ENCODE measurements around the gene CYP46A1.

The CYP46A1 gene

DNA sequence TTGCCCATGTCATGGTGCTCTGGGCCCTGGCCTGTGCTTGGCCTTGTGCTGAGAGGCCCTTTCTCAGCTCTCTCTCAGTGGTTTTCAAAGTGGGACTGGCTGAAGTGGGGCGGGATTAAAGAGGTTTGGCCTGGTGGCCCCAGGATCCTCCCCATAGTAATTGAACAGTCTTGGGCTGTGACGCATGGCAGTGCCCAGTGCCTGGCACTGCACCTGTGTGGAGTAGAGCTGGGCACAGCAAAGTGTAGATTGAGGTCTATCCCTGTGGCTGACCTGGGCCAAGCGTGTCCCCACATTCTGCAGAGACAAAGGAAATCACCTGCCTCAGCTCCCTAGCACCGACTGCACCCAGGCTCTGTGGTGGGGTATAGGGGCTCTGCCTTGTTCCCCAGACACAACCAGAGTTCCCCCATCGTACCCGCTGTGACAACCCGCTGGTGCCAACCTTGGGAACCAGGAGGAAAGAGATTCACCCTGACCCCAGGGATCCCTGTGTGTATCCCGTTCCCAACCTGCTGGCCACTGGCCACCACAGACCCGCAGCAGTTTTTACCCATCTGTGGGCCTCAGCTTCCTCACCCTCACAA is 9.9 kb upstream of the CYP46A1 start:
- TF ChIP-seq, protein P1, sequence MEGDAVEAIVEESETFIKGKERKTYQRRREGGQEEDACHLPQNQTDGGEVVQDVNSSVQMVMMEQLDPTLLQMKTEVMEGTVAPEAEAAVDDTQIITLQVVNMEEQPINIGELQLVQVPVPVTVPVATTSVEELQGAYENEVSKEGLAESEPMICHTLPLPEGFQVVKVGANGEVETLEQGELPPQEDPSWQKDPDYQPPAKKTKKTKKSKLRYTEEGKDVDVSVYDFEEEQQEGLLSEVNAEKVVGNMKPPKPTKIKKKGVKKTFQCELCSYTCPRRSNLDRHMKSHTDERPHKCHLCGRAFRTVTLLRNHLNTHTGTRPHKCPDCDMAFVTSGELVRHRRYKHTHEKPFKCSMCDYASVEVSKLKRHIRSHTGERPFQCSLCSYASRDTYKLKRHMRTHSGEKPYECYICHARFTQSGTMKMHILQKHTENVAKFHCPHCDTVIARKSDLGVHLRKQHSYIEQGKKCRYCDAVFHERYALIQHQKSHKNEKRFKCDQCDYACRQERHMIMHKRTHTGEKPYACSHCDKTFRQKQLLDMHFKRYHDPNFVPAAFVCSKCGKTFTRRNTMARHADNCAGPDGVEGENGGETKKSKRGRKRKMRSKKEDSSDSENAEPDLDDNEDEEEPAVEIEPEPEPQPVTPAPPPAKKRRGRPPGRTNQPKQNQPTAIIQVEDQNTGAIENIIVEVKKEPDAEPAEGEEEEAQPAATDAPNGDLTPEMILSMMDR (IDR thresholded peaks at IDR 0.05; ENCODE audit: low read depth, low read length, missing control alignments), result no peak
- no peak for DNase-seq (ENCODE audit: low read depth)
- no peak overlapping the region for H3K4me3 ChIP-seq (ENCODE audit: low read depth, low read length)

DNA sequence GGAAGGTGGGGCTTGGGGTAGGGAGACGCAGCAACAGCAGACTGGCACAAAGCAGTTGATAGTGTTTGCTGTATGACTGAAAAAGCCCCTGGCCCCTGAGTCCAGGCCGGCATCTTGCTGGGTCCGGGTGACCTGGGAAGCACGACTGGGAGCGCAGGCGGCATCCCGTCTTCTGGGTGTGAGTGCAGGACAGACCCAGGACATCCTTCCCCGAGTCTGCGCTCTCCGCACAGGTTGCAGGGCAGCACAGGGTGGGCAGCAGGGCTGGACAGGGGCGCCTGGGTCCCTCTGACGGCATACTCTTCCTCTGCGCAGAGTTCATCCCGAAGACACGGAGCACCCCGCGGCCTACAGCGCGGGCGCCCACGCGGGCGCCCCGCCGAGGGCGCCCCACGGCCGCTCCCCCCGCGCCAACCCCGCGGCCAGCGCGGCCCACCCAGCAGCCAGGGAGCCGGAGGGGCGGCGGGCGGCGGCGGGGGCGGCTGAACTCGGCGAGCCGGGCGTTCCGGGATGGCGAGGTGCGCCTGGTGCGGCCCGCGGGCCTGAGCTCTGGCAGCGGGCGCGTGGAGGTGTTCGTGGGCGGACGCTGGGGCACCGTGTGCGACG is 9.2 kb upstream of the CYP46A1 start:
- TF ChIP-seq, protein P1 (IDR thresholded peaks at IDR 0.05; ENCODE audit: low read depth, low read length, missing control alignments), result no peak
- H3K4me3 ChIP-seq (ENCODE audit: low read depth, low read length), result no peak overlapping the region
- no peak for DNase-seq (ENCODE audit: low read depth)

DNA sequence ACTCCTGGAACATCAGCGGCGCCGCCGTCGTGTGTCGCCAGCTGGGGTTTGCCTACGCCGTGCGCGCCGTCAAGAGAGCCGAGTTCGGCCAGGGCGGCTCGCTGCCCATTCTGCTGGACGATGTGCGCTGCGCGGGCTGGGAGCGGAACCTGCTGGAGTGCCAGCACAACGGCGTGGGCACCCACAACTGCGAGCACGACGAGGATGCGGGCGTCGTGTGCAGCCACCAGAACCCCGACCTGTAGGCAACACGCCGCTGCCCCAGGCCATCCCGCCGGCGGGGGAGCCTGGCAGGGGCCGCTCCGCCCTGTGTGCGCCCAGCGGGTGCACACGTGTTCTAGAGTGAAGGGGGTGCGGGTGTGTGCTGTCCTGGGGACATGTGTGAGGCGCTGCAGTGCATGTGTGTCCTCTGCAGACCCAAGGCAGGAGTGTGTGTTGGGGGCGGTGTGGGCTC is 8.7 kb upstream of the CYP46A1 start:
- H3K4me3 ChIP-seq (ENCODE audit: low read depth, low read length), result no peak overlapping the region
- TF ChIP-seq, protein P1 (IDR thresholded peaks at IDR 0.05; ENCODE audit: low read depth, low read length, missing control alignments), result no peak
- DNase-seq (ENCODE audit: low read depth), result no peak

DNA sequence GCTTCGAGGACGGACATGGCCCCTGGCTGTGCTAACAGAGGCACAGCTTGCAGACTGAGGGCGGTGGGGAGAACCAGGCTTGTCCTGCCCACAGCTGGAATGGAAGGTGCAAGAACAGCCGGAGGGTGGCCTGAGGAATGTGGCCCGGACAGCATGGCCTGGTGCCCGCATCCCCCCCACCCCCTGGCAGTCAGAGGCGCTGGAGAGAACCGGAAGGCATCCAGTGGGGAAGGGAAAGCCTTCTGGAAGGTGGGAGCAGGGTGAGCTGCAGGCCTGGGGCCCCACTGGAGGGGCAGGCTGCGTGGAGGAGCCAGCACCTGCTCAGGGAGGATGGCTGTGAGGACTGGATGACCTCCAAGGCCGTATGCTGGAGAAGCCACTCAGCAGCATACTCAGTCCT is 8.1 kb upstream of the CYP46A1 start:
- no peak for DNase-seq (ENCODE audit: low read depth)
- no peak overlapping the region for H3K4me3 ChIP-seq (ENCODE audit: low read depth, low read length)
- TF ChIP-seq, protein P1 (IDR thresholded peaks at IDR 0.05; ENCODE audit: low read depth, low read length, missing control alignments), result no peak

DNA sequence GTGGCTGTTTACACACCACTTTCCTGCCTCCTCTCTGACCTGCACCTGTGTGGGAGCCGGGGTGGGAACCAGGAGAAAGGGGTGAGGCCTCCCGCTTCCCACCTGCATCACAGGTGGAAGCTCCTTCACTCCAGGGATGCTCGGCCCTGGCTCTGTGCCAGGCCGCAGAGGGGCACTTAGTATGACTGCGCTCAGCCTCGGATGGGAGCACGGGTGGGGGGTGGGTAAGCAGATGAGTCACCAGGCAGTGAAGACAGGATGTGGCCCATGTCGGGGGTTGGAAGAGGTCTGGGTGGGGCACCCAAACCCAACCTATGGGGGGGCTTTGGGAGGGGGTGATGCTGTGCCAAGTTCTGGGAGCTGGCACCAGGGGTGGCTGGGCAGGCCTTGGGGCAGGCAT is 7.4 kb upstream of the CYP46A1 start:
- TF ChIP-seq, protein P1 (IDR thresholded peaks at IDR 0.05; ENCODE audit: low read depth, low read length, missing control alignments), result no peak
- H3K4me3 ChIP-seq (ENCODE audit: low read depth, low read length), result no peak overlapping the region
- no peak for DNase-seq (ENCODE audit: low read depth)

DNA sequence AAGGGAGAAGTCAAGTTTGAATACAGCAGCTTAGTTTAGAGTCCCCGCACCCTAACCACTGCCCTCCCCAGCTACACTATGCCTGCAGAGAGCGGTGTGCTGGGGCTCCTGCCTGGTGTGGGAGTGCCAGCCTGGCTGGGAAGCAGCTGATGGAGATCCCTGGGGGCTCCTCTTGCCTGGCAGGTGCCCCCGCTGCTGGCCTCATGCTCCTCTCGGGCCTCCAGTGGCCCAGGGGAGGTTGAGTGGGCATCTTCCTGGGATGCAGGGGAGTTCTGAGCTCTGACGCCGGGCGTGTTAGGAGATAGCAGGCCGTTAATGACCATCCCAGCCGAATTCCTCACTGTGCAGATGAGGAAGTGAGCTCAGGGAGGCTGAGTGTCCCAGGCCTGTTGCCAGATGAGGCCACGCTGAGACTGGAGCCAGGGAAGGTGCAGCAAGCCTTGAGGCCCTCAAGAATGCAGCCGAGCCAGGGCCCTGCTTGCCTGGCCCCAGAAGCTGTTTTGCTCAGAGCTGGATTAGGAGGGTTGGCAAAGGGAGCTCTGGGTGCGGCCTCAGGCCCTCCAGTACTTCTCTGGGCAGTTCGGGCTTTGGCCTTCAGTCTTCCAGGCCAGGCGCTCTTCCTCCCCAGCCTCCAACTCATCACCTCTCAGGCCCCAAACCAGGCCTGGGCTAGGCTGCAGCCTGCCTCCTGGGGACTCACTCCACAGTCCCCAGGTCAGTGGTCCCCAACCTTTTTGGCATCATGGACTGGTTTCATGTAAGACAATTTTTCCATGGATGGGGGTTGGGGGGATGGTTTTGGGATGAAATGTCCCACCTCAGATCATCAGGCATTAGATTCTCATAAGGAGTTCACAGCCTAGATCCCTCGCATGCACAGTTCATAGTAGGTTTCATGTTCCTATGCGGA is 6.6 kb upstream of the CYP46A1 start:
- no peak overlapping the region for H3K4me3 ChIP-seq (ENCODE audit: low read depth, low read length)
- TF ChIP-seq, protein P1 (IDR thresholded peaks at IDR 0.05; ENCODE audit: low read depth, low read length, missing control alignments), result no peak
- no peak for DNase-seq (ENCODE audit: low read depth)

Data from GM12864 (cell line).